ENCODE measurements around the gene NCK1.

- TF ChIP-seq, protein P1, sequence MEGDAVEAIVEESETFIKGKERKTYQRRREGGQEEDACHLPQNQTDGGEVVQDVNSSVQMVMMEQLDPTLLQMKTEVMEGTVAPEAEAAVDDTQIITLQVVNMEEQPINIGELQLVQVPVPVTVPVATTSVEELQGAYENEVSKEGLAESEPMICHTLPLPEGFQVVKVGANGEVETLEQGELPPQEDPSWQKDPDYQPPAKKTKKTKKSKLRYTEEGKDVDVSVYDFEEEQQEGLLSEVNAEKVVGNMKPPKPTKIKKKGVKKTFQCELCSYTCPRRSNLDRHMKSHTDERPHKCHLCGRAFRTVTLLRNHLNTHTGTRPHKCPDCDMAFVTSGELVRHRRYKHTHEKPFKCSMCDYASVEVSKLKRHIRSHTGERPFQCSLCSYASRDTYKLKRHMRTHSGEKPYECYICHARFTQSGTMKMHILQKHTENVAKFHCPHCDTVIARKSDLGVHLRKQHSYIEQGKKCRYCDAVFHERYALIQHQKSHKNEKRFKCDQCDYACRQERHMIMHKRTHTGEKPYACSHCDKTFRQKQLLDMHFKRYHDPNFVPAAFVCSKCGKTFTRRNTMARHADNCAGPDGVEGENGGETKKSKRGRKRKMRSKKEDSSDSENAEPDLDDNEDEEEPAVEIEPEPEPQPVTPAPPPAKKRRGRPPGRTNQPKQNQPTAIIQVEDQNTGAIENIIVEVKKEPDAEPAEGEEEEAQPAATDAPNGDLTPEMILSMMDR (IDR thresholded peaks at IDR 0.05; ENCODE audit: low read depth, low read length) = no peak
- no peak for TF ChIP-seq EZH2phosphoT487 (IDR thresholded peaks at IDR 0.05; ENCODE audit: low read depth)
Observed at GRCh38 chr3:136856665-136857064, 5.3 kb upstream of the NCK1 start.
